Superior temporal gyrus (tissue), 1 donor: ENCODE results near the gene CCL24.
"Not testable (repeated sequence)": the region's sequence is repeated elsewhere in the genome, so short reads cannot be mapped to it uniquely, and the experiment has no call there.

Experiments
- DNase-seq: peaks from one replicate; pipeline ENCODE4 v3.0.0-alpha.2; 2016; ENCODE audit errors: extremely low spot score

CCL24 gene

DNA sequence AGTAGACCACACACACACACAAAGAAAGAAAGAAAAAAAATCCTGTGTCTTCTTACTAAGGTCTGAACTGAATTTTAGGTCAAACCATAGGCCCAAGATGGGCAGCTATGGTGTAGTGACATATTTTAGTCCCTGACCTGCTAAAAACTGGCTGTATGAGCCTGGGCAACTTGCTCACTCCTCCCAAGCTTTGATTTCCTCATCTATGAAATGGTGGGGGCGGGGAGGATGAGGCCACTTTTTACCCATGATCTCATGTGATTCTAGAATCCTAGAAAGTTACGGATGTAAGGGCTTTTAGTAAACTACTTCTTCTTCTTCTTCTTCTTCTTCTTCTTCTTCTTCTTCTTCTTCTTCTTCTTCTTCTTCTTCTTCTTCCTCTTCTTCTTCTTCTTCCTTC is 6.1 kb upstream of the CCL24 start:
- DNase-seq: no peak

DNA sequence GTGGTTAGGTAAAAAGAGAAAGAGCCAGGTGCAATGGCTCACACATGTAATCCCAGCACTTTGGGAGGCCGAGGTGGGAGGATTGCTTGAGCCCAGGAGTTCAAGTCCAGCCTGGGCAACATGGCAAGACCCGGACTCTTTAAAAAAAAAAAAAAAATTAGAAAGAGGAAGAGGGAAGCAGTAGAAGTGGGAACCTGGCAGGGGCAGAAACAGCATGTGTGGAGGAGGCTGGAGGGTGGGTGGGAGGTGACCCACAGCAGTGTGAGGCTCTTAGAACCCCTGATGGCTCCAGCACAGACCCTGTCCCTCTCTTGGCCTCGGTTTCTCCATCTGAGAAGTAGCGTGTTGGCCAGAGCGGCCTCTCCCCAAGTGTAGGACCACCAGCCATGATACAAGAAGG is 4.9 kb upstream of the CCL24 start:
- no peak for DNase-seq

DNA sequence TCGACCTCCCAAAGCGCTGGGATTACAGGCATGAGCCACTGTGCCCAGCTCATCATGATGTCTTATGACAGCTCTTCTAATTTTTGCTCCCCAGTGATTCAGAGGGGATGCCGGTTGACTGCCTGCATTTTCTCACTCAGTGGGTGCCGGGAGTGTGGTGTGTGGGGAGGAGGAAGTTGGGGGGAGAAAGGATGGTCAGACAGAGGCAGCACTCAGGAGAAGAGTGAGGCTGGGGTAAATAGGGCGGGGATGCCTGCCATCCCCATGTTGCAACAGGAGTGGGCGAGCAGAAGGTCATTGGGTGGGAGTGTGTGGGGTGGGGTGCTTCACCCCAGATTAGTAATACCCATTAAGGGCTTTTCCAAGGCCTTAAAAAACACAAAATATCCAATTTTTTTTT is 3.5 kb upstream of the CCL24 start:
- DNase-seq: no peak

DNA sequence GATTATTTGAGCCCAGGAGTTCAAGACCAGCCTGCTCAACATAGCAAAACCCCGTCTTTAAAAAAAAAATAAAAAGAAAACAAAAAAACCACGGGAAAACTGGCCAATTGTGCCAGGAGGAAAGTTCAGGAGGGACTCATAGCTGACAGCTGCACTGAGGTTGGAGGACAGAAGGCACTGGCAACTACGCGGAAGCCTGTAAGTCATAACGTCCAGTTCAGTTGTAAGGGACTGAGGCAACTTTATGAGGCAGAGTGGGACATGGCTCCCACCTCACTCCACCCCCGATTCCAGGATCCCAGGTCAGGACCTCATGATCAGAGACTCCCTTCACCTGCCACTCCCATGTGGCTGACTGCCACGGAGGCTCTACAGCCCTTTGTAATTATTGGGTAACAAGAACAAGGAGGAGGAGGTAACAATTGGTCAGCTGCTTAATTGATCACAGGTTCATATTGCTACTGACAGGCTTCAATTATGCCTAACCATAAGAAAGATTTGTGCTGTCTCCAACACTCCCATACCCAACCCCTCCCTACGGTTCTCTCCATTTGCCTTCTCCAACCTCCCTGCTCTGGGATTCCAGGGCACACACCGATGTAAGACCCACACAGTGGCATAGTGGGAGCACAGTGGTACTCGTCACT is 1.9 kb upstream of the CCL24 start:
- no peak for DNase-seq

DNA sequence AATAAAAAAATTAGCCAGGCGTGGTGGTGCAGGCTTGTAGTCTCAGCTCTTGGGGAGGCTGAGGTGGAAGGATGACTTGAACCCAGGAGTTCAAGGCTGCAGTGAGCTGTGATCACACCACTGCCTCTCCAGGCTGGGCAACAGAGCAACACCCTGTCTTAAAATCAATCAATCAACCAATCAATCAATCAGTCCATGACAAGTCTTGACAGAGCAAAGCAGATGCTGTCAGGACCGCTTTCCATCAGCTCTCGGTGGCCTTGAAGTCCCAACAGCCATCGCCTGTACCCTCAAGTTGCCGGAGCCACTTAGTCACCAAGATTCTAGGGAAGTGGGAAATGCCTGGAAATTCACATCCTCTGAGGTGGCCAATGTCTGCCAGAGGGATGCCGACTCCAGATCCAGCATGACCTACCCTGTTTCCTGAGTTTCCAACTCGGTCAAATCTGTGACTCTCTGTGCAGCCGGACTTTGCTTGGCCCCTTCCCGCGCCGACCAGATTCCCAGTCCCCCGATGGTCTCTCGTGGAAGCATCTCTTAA is 871 bp upstream of the CCL24 start:
- no peak for DNase-seq

DNA sequence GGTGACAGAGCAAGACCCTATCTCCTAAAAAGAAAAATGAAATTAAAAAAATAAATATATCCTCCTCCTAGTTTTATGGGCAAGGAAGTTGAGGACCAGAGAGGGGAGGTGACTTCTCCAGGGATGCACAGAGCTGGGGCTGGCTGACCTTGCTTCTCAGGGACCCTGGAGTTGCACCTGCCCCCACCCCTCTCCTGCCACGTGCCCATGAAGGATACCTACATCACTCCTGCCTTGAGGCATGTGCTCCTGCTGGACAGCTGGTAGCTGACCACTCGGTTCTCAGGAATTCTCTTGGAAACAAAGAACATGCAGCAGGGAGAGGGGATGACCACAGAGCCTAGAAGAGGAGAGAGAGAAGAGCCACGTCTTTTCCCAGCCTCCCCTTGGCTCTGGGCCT is 522 bp downstream of the CCL24 start:
- no peak for DNase-seq

DNA sequence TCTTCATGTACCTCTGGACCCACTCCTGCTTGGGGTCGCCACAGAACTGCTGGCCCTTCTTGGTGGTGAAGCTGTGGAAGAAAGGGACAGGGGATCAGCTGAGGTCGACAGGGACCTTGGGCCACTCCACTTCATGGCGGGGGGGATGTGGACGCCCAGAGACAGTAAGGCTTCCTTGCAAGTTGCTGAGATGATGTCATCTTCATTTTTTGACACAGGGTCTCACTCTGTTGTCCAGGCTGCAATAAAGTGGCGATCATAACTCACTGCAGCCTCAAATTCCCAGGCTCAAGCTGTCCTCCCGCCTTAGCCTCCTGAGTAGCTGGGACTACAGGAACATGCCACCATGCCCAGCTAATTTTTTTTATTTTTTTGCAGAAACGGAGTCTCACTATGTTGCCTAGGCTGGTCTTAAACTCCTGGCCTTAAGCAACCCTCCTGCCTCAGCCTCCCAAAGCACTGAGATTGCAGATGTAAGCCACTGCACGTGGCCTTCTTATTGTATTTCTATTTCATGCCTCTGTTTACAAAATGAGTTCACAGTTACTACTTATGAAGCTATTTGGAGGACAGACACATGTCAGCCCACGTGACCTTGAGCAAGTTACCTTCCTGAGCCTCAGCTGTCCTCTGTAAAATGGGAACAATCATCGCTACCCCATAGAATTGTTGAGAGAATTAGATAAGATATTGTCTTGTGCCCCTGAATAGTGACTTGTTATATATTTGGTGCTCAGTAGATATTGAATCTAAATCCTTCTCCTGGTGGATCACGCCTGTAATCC is 1.5 kb downstream of the CCL24 start:
- no peak for DNase-seq

DNA sequence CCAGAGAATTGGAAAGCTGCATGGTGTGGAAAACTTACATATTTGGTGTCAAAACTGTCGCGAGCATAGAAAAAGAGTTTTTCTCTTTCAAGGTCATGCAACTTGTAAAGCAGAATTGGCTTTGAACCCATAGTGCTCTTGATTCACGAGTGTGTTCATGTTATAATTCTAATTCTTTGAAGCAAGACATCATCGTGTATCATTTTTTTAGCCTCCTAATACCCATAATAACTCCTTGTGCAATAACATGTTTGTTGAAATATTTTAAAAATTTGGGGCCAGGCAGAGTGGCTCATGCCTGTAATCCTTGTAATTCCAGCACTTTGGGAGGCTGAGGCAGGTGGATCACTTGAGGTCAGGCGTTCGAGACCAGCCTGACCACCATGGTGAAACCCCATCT is 4.2 kb downstream of the CCL24 start:
- DNase-seq: no peak

DNA sequence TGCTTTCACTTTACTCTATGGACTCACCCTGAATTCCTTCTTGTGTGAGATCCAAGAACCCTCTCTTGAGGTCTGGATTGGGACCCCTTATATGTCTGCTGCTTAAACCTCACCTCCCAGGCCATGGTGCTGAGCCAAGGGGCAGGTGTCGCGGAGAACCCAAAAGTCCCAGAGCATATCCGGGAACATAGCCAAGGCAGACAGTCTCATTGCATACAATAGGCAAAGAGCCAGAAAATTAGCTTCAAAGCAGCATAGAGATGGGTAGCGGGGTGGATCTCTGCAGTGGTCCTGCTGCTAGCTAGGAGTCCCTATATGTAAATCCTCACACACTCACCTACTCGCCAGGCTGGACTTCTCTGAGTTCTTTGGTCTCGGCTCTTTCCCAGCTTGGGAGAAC is 5.5 kb downstream of the CCL24 start:
- no peak for DNase-seq

DNA sequence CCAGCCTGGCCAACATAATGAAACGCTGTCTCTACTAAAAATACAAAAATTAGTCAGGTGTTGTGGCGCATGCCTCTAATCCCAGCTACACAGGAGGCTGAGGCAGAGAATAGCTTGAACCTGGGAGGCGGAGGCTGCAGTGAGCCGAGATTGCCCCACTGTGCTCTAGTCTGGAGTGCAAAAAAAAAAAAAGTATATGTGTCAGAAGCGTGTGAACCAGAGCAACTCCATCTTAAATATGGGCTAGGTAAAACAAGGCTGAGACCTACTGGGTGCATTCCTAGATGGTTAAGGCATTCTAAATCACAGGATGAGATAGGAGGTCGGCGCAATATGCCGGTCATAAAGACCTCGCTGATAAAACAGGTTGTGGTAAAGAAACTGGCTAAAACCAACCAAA is 6.2 kb downstream of the CCL24 start:
- no peak for DNase-seq

DNA sequence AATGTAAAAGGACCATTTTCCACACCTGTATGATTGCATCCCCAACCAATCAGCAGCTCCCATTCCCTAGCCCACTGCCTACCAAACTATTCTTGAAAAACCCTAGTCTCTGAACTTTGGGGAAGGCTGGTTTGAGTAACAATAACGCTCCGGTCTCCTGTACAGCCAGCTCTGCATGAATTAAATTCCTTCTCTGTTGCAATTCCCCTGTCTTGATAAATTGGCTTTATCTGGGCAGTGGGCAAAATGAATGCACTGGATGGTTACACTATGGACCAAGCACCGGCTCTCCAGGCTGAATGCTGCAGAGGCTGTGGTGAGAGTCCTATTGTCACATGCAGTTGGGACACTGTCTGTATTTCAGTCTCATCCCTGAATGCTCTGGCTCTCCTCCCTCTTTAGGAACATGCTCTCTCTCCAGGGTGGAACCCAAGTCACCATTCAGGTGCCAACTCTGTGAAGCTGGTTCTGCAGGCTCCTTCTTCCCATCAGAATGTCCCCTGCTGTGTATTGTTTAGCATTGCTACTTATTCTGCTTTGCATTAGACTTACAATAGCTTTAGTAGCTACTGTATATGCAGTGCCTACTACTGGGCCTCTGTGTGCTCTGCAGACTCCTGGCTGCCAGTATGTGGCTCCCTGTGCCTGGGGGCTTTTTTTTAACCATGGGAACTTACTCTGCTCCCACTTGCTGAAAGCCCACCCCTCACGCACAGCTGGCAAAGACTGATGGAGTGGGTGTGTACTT is 6.9 kb downstream of the CCL24 start:
- DNase-seq: no peak

DNA sequence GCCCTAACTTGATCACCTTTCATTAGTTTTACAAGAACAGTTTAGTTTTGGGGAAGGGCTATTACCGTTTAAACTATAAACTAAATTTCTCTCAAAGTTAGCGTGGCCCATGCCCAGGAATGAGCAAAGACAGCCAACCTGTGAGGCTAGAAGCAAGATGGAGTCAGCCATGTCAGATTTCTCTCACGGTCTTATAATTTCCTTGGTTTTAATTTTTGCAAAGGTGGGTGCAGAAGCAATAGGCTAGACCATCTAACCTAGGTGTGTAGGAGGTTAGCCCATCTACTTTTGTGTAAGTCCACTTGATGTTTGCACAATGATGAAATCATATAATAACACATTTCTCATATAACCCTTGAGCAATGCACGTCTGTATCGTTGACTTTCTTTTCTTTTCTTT is 8.9 kb downstream of the CCL24 start:
- no peak for DNase-seq

DNA sequence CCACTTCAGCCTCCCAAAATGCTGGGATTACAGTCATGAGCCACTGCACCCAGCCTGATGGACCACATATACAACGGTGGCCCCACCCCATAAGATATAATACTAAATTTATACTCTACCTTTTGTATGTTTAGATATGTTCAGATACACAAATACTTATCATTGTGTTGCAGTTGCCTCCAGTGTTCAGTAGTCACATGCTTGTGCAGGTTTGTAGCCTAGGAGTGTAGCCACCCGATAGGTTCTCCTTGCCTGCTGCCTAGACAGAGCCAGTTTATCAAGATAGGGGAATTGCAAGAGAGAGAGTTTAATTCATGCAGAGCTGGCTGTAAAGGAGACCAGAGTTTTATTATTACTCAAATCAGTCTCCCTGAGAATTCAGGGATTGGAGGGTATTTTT is 9.6 kb downstream of the CCL24 start:
- DNase-seq: no peak

DNA sequence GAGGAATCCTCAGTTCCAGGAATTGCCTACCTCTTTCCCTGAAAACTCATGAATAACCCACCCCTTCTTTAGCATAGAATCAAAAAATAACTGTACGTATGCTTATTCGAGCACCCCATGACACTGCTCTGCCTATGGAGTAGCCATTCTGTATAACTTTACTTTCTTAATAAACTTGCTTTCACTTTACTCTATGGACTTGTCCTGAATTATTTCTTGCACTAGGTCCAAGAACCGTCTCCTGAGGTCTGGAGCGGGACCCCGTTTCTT is 11.1 kb downstream of the CCL24 start:
- no peak for DNase-seq

DNA sequence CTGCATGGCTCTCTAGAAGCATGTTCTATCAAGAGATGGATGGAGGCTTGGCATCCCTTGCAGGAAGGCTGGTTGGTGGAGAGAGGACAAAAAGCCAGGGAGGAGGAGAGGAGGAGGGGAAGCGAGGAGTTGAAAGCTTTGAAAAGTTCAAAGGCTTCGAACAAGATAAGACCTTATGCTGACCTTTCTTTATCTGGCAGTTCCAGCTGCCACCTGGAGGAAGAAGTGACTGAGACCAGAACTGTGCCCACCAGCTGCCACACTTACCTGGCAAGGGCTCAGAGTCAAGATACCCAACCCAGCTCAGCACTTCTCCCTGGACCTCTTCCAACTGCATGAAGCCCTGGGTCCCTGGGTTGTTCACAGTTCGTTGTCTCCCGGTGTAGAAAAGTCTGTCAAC is 14.8 kb downstream of the CCL24 start:
- DNase-seq: no peak

DNA sequence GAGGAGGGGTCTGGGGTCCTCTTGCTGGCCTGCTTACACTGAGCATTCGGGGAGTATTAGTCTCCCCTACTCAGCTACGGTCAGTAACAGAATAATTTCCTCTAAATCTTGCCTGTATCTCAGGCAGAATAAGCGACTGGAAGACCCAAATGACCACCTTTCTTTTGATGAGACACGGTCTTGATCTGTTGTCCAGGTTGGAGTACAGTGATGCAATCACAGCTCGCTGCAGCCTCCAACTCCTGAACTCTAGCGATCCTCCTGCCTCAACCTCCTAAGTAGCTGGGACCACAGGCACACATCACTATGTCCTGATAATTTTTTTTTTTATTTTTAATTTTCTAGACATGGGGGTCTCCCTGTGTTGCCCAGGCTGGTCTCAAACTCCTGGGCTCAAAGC is 17.2 kb downstream of the CCL24 start:
- no peak for DNase-seq

DNA sequence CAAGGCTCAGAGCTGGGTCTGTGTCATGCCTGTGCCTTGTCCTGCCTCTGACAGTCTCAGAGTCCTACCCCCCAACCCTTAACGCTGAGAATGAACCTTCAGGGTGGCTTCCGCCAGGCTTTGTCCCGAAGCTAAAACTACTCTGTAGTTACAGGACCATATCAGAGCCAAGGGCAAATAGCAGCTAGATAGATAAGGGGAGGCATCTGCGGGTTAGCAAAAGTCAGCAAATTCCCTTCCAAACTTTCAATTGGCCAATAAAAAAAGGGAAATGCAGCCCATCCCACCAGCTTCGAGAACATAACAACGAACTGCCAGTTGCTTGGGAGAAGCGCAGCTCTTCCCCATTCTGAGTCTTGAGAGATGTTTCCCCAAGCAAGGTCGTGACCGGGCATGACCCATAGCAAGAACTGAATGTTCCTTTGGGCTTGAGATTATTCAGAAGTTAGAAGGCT is 17.7 kb downstream of the CCL24 start:
- no peak for DNase-seq

DNA sequence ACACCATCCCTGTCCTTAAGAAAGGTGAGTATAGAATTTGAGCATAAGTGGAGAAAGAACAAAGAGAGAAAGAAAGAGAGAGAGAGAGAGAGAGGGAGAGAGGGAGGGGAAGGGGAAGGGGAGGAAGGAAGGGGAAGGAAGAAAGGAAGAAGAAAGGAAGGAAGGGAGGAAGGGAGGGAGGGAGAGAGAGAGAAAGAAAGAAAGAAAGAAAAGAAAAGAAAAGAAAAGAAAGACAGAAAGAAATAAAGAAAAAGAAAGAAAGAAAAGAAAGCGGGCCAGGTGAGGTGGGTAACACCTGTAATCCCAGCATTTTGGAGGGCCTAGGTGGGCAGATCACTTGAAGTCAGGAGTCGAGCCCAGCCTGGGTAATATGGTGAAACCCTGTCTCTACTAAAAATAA is 19.9 kb downstream of the CCL24 start:
- no peak for DNase-seq

DNA sequence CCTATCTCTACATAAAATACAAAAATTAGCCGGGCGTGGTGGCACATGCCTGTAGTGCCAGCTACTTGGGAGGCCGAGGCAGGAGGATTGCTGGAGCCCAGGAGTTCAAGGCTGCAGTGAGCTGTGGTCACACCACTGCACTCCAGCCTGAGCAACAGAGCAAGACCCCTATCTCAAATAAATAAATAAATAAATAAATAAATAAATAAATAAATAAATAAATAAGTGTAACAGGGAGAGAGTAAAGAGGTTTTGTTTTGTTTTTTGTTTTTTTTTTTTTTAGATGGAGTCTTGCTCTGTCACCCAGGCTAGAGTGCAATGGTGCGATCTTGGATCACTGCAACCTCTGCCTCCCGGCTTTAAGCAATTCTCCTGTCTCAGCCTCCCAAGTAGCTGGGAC is 21.0 kb downstream of the CCL24 start:
- not testable (repeated sequence) for DNase-seq

DNA sequence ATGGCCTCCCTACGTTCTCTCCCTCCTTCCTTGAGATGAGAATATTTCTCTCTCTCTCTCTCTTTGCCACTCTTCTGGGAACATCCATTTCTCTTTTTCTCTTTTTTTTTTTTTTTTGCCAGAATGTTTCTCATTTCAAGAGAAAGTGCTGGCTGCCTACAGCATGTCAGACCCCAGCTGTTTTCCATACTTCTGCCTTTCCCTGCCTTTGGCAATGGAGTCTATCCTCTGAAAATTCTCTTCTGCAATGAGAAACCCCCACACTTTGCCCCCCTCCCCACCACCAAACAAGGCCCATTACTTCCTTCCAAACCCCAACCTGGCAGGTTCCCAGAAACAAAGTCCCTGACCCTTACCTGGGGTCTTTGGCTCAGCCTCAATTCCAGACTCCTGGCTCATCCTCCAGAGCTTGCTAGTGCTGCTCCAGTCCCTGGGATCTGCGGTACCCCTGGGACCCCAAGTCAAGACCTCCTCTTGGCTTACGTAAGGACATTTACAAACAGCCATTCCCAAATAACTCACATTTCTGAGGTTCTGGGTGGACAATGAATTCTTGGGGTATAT is 24.2 kb downstream of the CCL24 start:
- no peak for DNase-seq

DNA sequence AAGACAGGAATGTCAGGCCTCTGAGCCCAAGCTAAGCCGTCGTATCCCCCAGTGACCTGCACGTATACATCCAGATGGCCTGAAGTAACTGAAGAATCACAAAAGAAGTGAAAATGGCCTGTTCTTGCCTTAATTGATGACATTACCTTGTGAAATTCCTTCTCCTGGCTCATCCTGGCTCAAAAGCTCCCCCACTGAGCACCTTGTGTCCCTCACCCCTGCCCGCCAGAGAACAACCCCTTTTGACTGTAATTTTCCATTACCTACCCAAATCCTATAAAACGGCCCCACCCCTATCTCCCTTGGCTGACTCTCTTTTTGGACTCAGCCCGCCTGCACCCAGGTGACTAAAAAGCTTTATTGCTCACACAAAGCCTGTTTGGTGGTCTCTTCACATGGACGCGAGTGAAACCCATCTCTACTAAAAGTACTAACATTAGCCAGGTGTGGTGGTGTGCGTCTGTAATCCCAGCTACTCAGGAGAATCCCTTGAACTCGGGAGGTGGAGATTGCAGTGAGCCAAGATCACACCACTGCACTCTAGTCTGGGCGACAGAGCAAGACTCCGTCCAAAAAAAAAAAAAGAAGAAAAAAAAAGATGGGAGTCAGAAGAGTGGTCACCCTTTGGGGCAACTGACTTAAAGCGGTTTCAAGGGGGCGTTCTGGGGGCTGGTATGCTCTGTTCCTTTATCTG is 25.3 kb downstream of the CCL24 start:
- not testable (repeated sequence) for DNase-seq

DNA sequence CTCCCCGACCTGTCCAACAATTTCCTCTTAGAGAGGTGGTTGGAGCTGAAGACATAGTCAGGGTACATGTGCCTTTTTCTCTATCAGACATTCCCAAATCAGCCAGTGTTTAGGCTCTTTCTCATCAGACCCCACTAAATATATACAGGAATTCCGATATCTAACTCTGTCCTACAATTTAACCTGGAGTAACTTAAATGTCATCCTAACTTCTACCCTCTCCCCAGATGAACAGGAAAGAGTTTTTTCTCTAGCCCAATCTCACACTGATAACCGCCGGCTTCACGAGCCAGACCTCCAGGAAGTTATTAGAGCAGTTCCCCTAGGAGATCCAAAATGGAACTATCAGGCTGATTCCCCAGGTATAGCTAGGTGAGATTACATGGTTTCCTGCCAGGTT is 30.5 kb downstream of the CCL24 start:
- not testable (repeated sequence) for DNase-seq
